Measurements from ENCODE around the gene CATSPERE.
"Not testable (repeated sequence)": the region's sequence is repeated elsewhere in the genome, so short reads cannot be mapped to it uniquely, and the experiment has no call there.

CATSPERE gene

DNA sequence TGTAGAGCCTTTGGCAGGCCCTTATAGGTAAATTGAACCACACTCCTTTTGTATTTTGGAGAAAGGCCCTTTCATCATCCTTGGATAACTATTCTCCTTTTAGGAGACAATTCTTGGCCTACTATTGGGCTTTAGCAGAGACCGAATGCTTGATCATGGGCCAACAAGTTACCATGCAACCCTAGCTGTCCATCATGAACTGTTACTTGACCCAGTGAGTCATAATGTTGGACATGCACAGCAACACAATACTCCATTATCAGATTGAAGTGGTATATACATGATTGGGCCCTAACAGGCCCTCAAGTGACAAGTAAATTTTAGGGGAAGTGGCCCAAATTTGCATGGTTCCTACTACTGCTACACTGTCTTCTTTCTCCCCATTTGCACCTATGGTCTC, 84.4 kb downstream of the CATSPERE start:
- no peak for DNase-seq (ENCODE audit: low read depth in 2 of 2)

DNA sequence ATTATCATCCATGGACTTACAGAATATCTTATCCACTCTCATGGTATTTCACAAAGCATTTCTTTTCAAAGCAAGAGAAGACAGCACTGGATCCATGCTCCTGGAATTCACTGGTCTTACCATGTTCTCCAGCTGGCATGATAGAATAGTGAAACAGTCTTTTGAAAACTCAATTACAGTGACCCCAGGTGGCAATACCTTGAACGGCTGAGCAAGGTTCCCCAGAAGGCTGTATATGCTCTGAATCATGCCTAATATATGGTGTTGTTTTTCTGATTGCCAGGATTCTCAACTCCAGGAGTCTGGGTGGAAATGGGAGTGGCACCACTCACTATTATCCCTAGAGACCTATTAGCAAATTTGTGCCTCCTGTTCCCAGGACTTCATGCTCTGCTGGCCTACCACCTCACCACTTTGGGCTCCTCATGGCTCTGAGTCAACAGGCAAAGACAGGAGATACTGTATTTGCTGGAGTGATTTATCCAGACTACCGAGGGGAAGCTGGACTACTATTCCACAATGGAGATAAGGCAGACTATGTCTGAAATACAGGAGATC, 87.6 kb downstream of the CATSPERE start:
- no peak for DNase-seq (ENCODE audit: low read depth in 2 of 2)

DNA sequence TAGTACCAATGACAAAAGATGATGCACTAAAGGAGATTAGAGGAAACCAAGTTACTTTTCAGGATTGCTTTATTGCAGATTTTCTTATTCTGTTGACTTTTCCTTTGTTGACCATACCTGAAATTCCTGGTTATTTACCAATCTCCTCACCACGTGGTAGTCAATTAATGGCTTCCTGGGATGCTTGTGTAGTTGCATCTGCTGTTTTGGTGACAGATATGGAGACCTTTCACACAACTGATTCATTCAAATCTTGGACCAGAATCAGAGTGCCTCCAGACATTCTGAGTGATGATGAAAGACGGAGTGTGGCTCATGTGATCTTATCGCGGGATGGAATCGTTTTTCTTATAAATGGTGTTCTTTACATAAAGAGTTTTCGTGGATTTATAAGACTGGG, 91.3 kb downstream of the CATSPERE start:
- DNase-seq (ENCODE audit: low read depth in 2 of 2), result no peak

DNA sequence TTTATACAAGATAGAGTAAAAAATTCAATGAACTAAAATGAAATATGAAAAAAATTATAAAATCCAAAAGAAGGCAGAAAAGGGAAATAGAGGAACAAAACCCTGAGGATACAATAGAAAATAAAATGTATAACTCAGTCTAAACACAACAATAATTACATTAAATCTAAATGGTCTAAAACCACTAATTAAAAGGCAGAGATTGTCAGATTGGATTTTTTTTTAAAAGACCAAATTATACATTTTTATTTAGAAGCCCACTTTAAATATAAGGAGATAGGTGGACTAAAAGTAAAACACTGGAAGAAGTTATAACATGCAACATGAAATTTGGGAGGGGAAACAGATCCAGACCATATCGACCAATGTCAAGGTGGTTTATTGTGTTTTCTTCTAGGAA, 95.2 kb downstream of the CATSPERE start:
- DNase-seq (ENCODE audit: low read depth in 2 of 2), result no peak

DNA sequence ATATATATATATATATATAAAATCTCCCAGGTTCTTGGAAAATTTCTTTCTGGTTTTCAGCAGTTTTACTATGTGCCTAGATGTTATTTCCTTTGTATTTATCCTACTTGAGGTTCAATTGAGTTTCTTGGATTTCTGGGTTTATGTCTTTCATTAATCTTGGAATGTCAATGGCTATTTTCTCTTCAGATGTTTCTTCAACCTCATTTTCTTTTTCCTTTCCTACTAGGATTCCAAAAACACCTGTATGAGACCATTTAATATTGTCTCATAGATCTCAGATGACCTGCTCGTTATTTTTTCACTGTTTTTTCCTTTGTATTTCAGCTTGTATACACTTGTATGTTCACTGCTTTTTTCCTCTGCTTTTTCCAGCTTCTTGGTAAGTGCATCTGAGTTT, 96.5 kb downstream of the CATSPERE start:
- no peak for DNase-seq (ENCODE audit: low read depth in 2 of 2)

DNA sequence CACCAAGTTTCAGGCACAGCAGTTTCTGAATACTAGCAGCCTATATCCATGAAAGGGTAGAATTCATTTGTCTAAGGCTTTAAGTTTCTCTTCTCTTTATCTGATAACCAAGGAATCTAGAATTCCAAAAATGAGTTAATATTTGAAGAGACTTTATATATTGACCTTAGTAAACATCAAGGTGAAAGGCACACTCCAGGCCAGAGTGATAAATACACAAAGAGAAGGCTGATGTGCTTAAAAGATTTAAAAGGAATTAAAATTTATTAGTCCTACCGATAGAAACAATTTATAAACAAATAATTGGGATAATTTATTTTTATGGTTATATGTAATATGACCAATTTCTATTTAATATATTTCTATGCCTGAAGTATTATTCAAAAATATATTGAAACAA, 98.5 kb downstream of the CATSPERE start:
- no peak for DNase-seq (ENCODE audit: low read depth in 2 of 2)

GRCh38 chr1:244562877-244563276, 101.8 kb downstream of the CATSPERE start:
- DNase-seq (ENCODE audit: low read depth in 2 of 2), result not testable (repeated sequence)

GRCh38 chr1:244573768-244574167, 112.7 kb downstream of the CATSPERE start:
- no peak for DNase-seq (ENCODE audit: low read depth in 2 of 2)

- DNase-seq (ENCODE audit: low read depth in 2 of 2), result no peak
Observed at GRCh38 chr1:244576259-244576892, 115.3 kb downstream of the CATSPERE start.

GRCh38 chr1:244578205-244578604, 117.1 kb downstream of the CATSPERE start:
- not testable (repeated sequence) for DNase-seq (ENCODE audit: low read depth in 2 of 2)

GRCh38 chr1:244583358-244583982, 122.4 kb downstream of the CATSPERE start:
- no peak for DNase-seq (ENCODE audit: low read depth in 2 of 2)

DNA sequence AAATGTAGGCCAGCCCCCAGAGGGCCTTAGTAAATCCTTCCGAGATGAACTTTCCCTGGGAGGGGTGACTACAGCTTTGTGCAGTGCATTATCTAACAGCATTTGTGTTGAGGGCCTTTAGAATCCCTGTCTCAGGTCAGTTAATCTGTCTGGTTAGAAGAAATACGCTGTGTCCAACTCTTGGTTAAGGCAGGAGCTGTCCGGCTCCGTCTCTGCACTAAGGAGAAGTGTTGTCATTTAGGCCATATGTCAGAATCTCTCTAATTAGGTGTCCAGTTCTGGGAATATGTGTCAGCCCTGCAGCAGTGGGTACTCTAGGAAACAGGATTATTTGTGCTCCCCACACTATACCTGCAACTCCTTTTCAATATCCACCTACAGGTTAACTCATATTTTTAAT, 124.8 kb downstream of the CATSPERE start:
- no peak for DNase-seq (ENCODE audit: low read depth in 2 of 2)

DNA sequence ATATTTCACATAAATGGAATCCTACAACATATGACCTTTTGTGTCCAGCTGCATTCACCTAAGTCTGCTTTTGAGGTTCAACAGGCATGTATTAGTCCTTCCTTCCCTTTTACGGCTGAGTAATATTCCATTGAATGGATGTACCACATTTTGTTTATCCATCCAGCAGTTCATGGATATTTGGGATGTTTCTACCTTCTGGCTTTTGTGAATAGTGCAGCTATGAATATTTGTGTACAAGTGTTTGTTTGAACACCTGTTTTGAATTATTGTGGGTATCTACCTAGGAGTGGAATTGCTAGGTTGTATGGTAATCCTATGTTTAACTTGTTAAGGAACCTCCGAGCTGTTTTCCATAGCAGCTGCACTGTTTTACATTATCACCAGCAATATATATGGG, 129.6 kb downstream of the CATSPERE start:
- DNase-seq (ENCODE audit: low read depth in 2 of 2), result no peak

- DNase-seq (ENCODE audit: low read depth in 2 of 2), result no peak
Observed at GRCh38 chr1:244598611-244599010, 137.5 kb downstream of the CATSPERE start.

DNA sequence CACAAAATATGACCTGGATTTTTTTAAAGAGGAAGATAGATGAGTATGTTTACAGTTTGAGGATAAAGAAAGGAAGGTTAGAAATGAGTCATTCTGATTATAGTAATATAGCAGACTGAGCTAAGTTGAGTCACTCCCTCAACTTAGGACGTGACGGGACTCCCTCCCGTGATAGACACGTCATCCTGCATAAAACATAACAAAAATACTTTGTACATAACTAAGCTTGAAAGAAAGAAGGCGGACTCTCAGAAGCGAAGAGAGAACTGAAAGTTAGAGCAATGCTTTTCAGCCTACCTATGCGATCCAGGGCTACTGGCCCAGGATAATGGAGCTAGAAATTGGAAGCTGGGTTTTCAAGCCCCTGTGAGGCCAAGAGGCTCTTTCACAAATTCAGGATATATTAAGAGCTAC, 138.9 kb downstream of the CATSPERE start:
- peak; percentile 73 to 74 for DNase-seq (ENCODE audit: low read depth in 2 of 2)

DNA sequence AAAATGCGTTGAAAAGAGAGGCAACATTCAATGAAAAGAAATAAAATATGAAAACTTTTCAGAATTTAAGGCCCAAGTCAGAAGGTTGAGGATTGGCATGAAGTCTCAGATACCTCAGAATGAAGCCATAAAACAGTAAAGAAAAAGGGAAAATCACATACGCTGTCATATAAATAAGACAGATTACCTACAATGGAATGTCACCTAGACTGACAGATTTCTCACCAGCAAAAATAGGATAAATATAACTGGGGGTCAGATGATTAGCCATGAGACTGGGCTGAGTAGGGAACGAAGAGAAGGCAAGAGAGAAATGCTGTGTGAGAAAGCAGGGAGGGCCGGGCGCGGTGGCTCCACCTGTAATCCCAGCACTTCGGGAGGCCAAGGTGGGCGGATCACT, 140.3 kb downstream of the CATSPERE start:
- DNase-seq (ENCODE audit: low read depth in 2 of 2), result no peak

DNA sequence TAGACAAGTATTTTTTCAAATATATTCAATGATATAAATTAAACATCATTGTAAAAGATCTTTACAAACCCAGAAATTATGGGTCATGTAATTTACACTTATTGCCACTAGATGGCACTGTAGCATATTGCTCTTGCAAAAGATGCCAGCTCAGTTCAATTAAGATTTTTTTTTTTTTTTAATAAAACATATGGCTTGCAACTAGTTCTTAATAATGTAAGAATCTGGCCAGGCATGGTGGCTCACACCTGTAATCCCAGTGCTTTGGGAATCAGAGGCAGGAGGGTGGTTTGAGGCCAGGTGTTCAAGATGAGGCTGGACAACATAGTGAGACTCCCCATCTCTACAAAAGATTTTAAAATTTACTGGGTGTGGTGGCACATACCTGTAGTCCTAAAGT, 142.4 kb downstream of the CATSPERE start:
- DNase-seq (ENCODE audit: low read depth in 2 of 2), result peak in 1 of 2 experiments; percentile 8

DNA sequence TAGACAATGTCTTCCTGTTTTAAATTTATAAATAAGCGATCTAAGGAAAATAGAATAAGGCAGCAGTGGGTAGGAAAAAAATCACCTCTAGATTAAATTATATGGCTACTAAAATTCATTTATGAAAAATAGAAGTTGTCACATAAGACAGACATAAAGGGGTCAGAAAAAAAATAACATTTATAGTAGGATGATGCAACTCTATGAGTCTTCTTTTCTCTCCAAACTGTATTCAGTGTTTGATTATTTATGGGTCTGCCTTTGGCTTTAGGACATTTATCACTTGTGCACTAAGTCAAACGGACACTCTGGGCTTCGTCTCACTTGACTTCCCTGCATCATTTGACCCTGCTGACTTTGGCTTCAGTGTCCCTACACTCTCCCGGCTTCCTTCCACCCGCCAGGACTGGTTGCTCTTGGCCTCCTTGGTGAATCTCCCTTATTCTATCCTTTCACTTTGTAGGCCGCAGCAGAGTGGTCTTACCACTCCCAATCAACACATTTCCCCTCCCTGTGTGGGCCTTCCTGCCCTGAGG, 144.8 kb downstream of the CATSPERE start:
- no peak for DNase-seq (ENCODE audit: low read depth in 2 of 2)

- no peak for DNase-seq (ENCODE audit: low read depth in 2 of 2)
Observed at GRCh38 chr1:244614113-244614836, 153.2 kb downstream of the CATSPERE start.

- no peak for DNase-seq (ENCODE audit: low read depth in 2 of 2)
Observed at GRCh38 chr1:244614879-244615278, 153.8 kb downstream of the CATSPERE start.

DNA sequence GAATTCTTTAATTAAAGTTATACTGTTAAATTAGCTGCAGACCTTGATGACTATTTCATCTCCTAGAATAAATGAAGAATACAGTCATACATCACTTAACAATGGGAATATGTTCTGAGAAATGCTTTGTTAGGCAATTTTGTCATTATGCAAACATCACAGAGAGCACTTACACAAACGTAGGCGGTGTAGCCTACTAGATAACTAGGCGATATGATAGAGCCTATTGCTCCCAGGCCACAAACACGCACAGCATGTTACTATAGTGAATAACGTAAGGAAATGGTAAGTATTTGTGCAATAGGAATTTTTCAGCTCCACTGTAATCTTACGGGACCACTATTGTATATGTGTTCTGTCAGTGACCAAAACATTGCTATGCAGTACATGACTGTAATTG, 154.2 kb downstream of the CATSPERE start:
- no peak for DNase-seq (ENCODE audit: low read depth in 2 of 2)

- DNase-seq (ENCODE audit: low read depth in 2 of 2), result no peak
Observed at GRCh38 chr1:244626709-244627108, 165.6 kb downstream of the CATSPERE start.

DNA sequence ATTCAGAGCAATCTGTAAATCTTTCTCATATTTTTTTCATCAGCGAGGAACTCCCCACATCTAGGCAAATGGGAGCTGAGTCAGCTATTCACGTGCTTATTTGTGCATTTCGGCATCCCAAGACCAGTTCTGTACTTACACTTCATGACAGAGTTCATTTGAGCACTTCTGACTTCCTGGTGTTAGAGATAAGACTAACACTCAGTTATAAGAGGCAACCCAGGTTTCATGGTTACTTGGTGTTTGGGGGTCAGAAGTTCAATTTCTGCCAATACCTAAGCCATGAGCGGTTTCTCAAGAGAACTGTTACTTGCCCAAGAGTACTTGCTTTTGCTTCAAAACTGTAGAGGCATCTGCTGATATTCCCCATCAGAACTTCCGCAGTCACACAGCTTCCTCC, 167.7 kb downstream of the CATSPERE start:
- no peak for DNase-seq (ENCODE audit: low read depth in 2 of 2)

Measured in fibroblast of skin of left biceps (primary cell).